RWPE2 (cell line): Measurements from ENCODE around the gene EPO.

Source experiments
- ATAC-seq: fragments of 200-7000 bp; cut with Tn5 transposase; 3 replicates; pipeline ENCODE4 v1.9.1; 2021; ENCODE audit warnings: low read depth
- DNase-seq: peaks from one replicate; pipeline ENCODE4 v3.0.0-alpha.2; 2020; ENCODE audit warnings: low spot score
- H3K27ac ChIP-seq: fragments of 450-650 bp; 2 replicates; pipeline ENCODE4 v1.5.1; 2017; ENCODE audit warnings: mild to moderate bottlenecking; ENCODE audit not compliant: poor library complexity, severe bottlenecking
- H3K27me3 ChIP-seq: fragments of 250-450 bp; sonication (Bioruptor Pico); 2 replicates; pipeline ENCODE4 v1.5.1; 2021; ENCODE audit warnings: mild to moderate bottlenecking, moderate library complexity; ENCODE audit not compliant: insufficient read depth, poor library complexity, severe bottlenecking
- H3K36me3 ChIP-seq: fragments of 250-450 bp; sonication (Bioruptor Pico); 2 replicates; pipeline ENCODE4 v1.5.1; 2020; ENCODE audit warnings: low read depth, mild to moderate bottlenecking, moderate library complexity
- H3K4me1 ChIP-seq: fragments of 250-450 bp; sonication (Bioruptor Pico); 2 replicates; pipeline ENCODE4 v1.5.1; 2021; ENCODE audit warnings: mild to moderate bottlenecking, moderate library complexity; ENCODE audit not compliant: insufficient read depth, poor library complexity, severe bottlenecking
- H3K4me3 ChIP-seq: fragments of 250-450 bp; sonication (Bioruptor Pico); 2 replicates; pipeline ENCODE4 v1.5.1; 2021; ENCODE audit warnings: mild to moderate bottlenecking, moderate library complexity; ENCODE audit not compliant: severe bottlenecking
- H3K9me3 ChIP-seq: fragments of 250-450 bp; sonication (Bioruptor Pico); 2 replicates; pipeline ENCODE4 v1.5.1; 2021; ENCODE audit warnings: mild to moderate bottlenecking, moderate library complexity; ENCODE audit not compliant: severe bottlenecking
- CTCF ChIP-seq: fragments of 450-650 bp; IDR thresholded peaks from one replicate; pipeline ENCODE4 v1.5.1; 2017; ENCODE audit warnings: mild to moderate bottlenecking, moderate library complexity; ENCODE audit not compliant: poor library complexity, severe bottlenecking

Gene EPO

GRCh38 chr7:100683659-100684533, 36.4 kb upstream of the EPO start:
- Histone ChIP-seq H3K4me1 (no peaks in the 10 kb centered on the region), H3K27ac (no peak overlapping the region), H3K27me3 (no peaks in the 10 kb centered on the region), H3K9me3 (no peaks in the 10 kb centered on the region), H3K36me3 (peaks cover 90% of the 10 kb centered on the region), H3K4me3 (no peak overlapping the region)
- DNase-seq (no peak), ATAC-seq (no peak)
- TF ChIP-seq CTCF = no peak

DNA sequence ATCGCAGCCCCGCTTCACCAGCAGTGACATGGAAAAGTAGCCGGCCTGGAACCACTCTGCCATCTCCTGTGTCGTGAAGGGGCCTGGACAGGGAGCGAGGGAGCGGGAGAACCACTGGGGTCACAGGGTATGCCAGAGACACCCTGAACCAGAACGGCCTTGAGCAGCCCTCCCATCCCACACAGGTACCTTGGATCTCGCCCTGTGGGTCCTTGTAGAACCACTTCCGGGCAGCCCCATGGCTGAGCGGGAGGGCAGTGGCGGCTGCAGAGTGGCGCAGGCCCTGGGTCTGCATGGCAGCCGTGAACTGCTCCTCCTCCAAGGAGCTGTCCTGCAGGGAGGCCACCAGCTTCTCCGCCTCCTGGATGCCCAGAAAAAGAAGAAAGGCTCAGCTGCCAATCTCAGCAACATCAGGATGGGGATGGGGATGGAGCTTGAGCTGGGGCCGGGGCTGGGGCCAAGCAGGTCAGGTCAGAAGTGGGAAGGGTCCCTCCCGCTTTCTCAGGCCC, 35.7 kb upstream of the EPO start:
- Histone ChIP-seq H3K4me3 (no peak overlapping the region), H3K36me3 (peaks cover 88% of the 10 kb centered on the region), H3K27ac (no peak overlapping the region), H3K4me1 (no peaks in the 10 kb centered on the region), H3K27me3 (no peaks in the 10 kb centered on the region), H3K9me3 (no peaks in the 10 kb centered on the region)
- ATAC-seq (no peak), DNase-seq (no peak)
- TF ChIP-seq CTCF = no peak

DNA sequence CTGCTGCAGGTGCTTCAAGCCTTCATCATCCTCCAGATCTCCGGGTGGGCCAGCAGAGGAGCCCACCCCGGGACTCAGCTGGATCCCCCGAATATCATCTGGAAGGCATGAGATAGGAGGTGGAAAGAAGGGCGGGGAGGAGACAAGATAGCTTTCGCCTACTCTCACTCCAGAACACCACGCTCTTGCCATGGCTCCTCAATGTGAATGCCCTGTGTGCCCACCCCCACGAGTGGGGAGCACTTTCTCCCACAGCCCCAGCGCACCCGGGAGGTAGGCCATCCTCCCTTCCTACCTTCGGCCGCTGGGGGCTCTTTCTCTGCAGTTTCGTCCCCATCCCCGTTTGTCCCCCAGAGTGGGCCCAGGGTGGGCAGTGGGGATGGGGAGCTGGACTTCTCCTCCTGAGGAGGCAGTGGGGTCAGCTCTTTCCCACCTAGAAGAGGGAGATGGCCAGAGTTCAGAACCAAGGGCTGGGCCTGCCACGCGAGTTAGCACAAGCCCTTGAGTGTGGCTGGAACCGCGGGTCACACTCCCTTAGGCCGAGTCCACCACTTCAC, 35.1 kb upstream of the EPO start:
- H3K9me3 ChIP-seq = no peaks in the 10 kb centered on the region
- peaks cover 91% of the 10 kb centered on the region for H3K36me3 ChIP-seq
- no peaks in the 10 kb centered on the region for H3K4me1 ChIP-seq
- DNase-seq = no peak
- H3K27ac ChIP-seq = no peak overlapping the region
- ATAC-seq = no peak
- H3K27me3 ChIP-seq = no peaks in the 10 kb centered on the region
- H3K4me3 ChIP-seq = no peak overlapping the region
- TF ChIP-seq CTCF = no peak

DNA sequence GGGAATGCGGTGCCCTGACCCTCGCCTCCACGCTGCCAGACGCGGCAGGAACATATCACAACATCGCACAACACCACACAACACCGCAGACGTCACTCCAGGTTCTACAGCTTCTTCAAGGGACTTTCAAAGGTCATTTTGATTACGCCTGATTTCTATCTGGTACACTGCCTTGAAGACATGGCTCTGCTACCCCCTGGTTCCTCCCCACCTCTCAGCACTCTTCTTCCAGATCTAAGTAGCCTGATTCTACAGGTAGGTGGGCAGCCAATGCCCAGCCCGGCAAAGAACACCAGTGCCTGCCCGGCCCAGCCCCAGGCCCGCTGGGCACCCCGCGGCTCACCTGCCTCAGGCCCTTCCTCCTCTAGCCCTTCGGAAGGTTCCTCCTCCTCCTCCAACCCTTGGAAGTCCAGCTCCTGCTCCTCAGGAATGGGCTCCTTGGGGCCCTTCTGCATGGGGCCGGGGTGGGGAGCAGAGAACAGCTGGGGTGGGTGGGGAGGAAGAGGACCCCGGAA, 34.6 kb upstream of the EPO start:
- ATAC-seq = no peak
- Histone ChIP-seq H3K27me3 (no peaks in the 10 kb centered on the region), H3K36me3 (peaks cover 88% of the 10 kb centered on the region), H3K4me1 (no peaks in the 10 kb centered on the region), H3K27ac (no peak overlapping the region), H3K9me3 (no peaks in the 10 kb centered on the region), H3K4me3 (no peak overlapping the region)
- TF ChIP-seq CTCF = no peak
- no peak for DNase-seq
